GM12878 (cell line): ENCODE measurements around the gene ZNF878. TPM values are rescaled to one million over a fixed set of nuclear protein-coding genes. Genes with fewer than 3 reads are reported as not detected.

ENCODE experiments used
- GABPA ChIP-seq: IDR thresholded peaks from 2 replicates; pipeline ENCODE4 v1.6.1; 2014; ENCODE audit warnings: antibody characterized with exemption, low read depth, mild to moderate bottlenecking, inconsistent platforms
- HDGF ChIP-seq: fragments of 450-650 bp; IDR thresholded peaks from 2 replicates; pipeline ENCODE4 v1.6.1; 2016; ENCODE audit warnings: antibody characterized with exemption
- POLR2A ChIP-seq: IDR thresholded peaks from 2 replicates; pipeline ENCODE4 v1.6.1; 2011; ENCODE audit warnings: low read depth, mild to moderate bottlenecking, low read length
- RAD21 ChIP-seq: IDR thresholded peaks from 2 replicates; pipeline ENCODE4 v1.6.1; 2011; ENCODE audit warnings: mild to moderate bottlenecking, low read depth, low read length, moderate library complexity; ENCODE audit not compliant: insufficient read depth
- SP1 ChIP-seq: IDR thresholded peaks from one replicate; pipeline ENCODE4 v1.6.1; 2011; ENCODE audit warnings: low read depth, low read length
- ZBTB4 ChIP-seq: fragments of 450-650 bp; formaldehyde crosslinking; IDR thresholded peaks from 2 replicates; pipeline ENCODE4 v1.4.0; 2022; ENCODE audit warnings: mild to moderate bottlenecking, moderate library complexity
- ZNF384 ChIP-seq: IDR thresholded peaks from 2 replicates; pipeline ENCODE4 v1.6.1; 2012; ENCODE audit warnings: low read depth, mild to moderate bottlenecking, low read length, improper control_type of control experiment, borderline replicate concordance
- ZSCAN29 ChIP-seq: fragments of 450-650 bp; IDR thresholded peaks from 2 replicates; pipeline ENCODE4 v1.6.1; 2017; ENCODE audit warnings: mild to moderate bottlenecking, moderate library complexity
- polyA plus RNA-seq, 11 experiments: library from polyadenylated mRNA; depleted of rRNA in 4 of 11; unstranded in 6 of 11; stranded (reverse) in 5 of 11; fragments of >200 nt; fragmentation: Nextera tagmentation in 4 of 11; fragmentation: Illumina TruSeq in 1 of 11; extraction: Ambion mirVana in 4 of 11; extraction: Trizol in 1 of 11; gene quantifications; 1 replicate in 1 of 11; 2 replicates in 10 of 11; pipeline versions ENCODE4 v1.2.1 to v1.2.3, GENCODE V29; 2011 to 2016; ENCODE audit warnings: inconsistent platforms in 2 of 11, missing spikeins in 2 of 11, low read depth in 1 of 11
- total RNA-seq, 4 experiments: library from RNA; depleted of rRNA in 3 of 4; stranded (reverse); fragments of >200 nt in 3 of 4; fragmentation: Illumina TruSeq in 1 of 4; extraction: Trizol in 1 of 4; gene quantifications; 2 replicates each; pipeline versions ENCODE4 v1.2.1 to v1.2.3, GENCODE V29; 2013 to 2021
- TF ChIP-seq, protein P1 (sequence below): fragments of 450-650 bp; IDR thresholded peaks from 2 replicates; pipeline ENCODE4 v1.6.1; 2016; ENCODE audit warnings: mild to moderate bottlenecking

The ZNF878 gene
- total and polyA plus RNA-seq, 10 of the 15 experiments (the other 5 are each of a cell fraction or from before 2014, with no cell fraction given), result 0.24 to 1.3 (median 0.71) TPM

DNA sequence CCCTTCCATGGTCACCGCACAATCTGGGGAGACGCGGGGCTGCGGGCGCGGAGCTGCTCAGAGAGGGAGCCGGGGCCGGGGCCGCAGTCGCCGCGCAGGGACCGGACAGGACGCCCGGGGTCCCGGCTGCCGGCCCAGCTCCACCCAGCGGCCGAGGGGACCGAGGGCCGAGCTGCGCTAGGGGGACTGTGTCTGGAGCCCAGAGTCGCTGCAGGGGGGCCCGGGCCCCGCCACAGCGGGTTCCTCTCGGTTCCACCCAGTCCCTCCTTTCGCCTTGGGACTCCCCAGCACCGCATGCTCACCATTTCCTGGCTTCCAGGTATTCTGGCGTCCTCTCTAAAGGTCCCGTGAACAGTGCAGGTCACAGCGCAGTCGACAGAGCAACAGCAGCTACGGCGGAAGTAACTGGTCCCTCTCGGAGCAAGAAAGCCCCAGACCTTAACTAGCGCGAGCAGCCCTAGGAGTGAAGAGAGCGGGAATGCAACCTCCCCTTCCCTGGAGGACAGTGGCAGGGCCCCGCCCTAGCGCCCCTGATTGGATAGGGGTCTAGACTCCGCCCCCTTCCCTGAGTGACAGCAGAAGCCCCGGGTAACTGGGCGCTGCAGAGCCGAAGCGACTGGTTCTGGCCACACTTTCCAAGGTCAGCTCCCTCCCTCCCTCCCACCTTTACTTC lies at the start of gene ZNF878 (continued):
- TF ChIP-seq ZBTB4 (CRISPR knock-in tag), result no peak
- peak; percentile 33; the same call in 1 of the 2 replicates for TF ChIP-seq HDGF
- TF ChIP-seq GABPA, result no peak
- TF ChIP-seq, protein P1, sequence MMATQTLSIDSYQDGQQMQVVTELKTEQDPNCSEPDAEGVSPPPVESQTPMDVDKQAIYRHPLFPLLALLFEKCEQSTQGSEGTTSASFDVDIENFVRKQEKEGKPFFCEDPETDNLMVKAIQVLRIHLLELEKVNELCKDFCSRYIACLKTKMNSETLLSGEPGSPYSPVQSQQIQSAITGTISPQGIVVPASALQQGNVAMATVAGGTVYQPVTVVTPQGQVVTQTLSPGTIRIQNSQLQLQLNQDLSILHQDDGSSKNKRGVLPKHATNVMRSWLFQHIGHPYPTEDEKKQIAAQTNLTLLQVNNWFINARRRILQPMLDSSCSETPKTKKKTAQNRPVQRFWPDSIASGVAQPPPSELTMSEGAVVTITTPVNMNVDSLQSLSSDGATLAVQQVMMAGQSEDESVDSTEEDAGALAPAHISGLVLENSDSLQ, result peak; percentile 97
- TF ChIP-seq RAD21, result no peak
- TF ChIP-seq ZSCAN29, result 0 out of 2 replicates have a peak, but pooled peaks have one; percentile 54
- peak; percentile 67 for TF ChIP-seq SP1
- peak; percentile 92 for TF ChIP-seq POLR2A
- TF ChIP-seq ZNF384, result no peak
